ENCODE measurements around the gene NTMT2.

The NTMT2 gene

GRCh38 chr1:170215072-170215885 is 69.5 kb downstream of the NTMT2 start:
- Histone ChIP-seq H3K36me3 (no peaks in the 10 kb centered on the region), H3K27ac (peak overlapping the region; percentile 68 to 83), H3K4me3 (no peak overlapping the region), H3K4me1 (peaks cover 0 to 63% (median 32%) of the 10 kb centered on the region in 4 donors), H3K27me3 (no peaks in the 10 kb centered on the region), H3K9me3 (no peaks in the 10 kb centered on the region)
- intact Hi-C loops (cut with DNase I; ENCODE audit: low total_unique reads), result no loop called here
- TF ChIP-seq CTCF (IDR thresholded peaks at IDR 0.05), result no peak
- DNase-seq, result peak; percentile 64 to 76

- intact Hi-C loops (cut with DNase I; ENCODE audit: low total_unique reads), result no loop called here
- Histone ChIP-seq H3K36me3 (no peaks in the 10 kb centered on the region), H3K9me3 (no peaks in the 10 kb centered on the region), H3K27me3 (no peaks in the 10 kb centered on the region), H3K27ac (peak overlapping the region; percentile 0 to 54), H3K4me1 (peaks cover 0 to 80% (median 40%) of the 10 kb centered on the region in 4 donors), H3K4me3 (no peak overlapping the region)
- DNase-seq, result no peak
- TF ChIP-seq CTCF (IDR thresholded peaks at IDR 0.05), result no peak
Measured at GRCh38 chr1:170217517-170218256, 71.9 kb downstream of the NTMT2 start.

- Histone ChIP-seq H3K9me3 (no peaks in the 10 kb centered on the region), H3K4me1 (peaks cover 0 to 75% (median 39%) of the 10 kb centered on the region in 4 donors), H3K36me3 (no peaks in the 10 kb centered on the region), H3K27ac (peak overlapping the region; percentile 0 to 54), H3K27me3 (no peaks in the 10 kb centered on the region), H3K4me3 (no peak overlapping the region)
- intact Hi-C loops (cut with DNase I; ENCODE audit: low total_unique reads), result no loop called here
- DNase-seq, result no peak
- TF ChIP-seq CTCF (IDR thresholded peaks at IDR 0.05), result no peak
Measured at GRCh38 chr1:170218257-170218650, 72.5 kb downstream of the NTMT2 start.
